IPS DF 4.7 (cell line): ENCODE measurements around the gene LMF2.

Experiments used
- DNase-seq: peaks from one replicate; pipeline ENCODE4 v3.0.0-alpha.2; 2013; ENCODE audit warnings: low spot score; ENCODE audit errors: extremely low read depth

The LMF2 gene

DNA sequence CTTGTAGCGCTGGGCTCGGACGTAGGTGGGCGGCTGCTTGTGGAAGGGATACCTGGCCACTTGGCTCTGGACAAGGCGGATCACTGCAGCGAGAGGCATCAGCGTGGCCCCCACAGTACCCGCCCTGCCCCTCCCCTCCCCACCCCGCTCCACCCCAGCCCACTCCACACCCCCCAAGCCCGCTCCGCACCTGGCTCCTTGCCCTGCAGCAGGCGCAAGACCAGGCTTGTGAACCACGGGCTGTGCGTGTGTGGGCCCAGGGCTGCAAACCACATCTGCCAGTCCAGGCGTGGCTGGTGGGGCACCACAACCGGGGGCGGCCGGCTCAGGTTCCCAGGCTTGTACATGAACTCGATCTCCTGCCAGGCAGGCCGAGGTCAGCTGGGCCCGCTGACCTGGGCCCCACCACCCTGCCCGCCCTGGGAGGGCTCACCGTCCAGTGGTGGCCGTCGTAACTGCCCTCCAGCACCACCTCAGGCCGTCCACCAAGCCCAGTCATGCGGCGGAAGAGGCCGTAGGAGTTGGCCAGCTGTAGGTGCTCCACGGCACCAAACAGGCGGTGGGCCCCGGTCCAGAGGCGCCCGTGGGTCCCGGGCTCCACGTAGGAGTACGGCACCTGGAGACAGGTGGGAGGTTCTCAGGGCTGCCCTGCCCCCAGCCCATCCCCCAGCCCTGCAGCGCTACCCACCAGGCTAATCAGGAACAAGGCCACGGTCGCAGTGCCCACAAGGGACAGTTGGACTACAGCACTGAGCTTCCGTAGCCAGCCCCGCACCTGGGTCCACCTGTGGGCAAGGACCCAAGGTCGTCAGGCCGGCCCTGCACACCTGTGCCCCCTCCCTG is 2.9 kb downstream of the LMF2 start:
- DNase-seq: no peak

DNA sequence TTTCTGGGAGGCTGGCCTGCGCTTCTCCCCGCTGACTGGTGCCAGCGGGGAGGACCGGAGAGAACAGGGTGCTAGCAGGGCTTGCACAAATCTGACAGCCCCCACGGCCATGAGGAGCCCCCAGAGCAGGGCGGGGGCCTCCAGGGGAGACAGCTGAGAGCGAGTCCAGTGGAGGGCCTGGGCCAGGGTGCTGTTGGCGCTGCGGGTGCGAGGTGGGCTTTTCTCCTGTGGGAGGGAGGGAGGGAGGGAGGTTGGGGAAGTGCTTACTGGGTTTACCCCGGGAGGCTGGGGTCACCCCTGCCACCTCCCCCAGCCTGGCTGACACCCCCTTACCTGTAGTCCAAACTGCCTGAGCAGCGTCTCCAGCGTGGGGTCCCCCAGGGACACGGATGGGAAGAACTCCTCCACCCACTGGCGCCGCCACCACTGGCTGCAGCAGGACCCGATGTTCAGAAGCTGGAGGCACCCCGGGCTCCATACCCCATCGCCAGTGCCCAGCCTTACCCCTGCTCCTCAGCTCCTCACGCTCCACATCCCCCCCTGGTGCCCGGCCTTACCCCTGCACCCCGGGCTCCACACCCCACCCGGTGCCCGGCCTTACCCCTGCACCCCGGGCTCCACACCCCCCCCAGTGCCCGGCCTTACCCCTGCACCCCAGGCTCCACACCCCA is 3.9 kb downstream of the LMF2 start:
- DNase-seq: no peak

GRCh38 chr22:50502628-50503474 is 4.7 kb downstream of the LMF2 start:
- no peak for DNase-seq

- no peak for DNase-seq
These were observed 5.4 kb downstream of the LMF2 start for GRCh38 chr22:50502096-50502495.

DNA sequence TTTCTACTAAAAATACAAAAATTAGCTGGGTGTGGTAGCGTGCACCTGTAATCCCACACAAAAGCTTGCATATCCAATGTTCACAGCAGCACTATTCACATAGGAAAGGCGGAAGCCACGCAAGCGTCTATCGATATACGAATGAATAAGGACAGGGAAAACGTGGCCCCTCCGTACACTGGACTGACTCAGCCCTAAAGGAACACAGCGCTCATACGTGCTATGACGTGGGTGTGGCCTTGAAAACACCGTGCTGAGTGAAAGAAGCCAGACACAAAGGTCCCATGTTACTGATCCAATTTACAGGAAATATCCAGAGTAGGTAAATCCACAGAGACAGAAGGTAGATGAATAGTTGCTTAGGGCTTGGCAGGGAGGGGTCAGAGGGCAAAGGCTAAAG is 7.0 kb downstream of the LMF2 start:
- no peak for DNase-seq

DNA sequence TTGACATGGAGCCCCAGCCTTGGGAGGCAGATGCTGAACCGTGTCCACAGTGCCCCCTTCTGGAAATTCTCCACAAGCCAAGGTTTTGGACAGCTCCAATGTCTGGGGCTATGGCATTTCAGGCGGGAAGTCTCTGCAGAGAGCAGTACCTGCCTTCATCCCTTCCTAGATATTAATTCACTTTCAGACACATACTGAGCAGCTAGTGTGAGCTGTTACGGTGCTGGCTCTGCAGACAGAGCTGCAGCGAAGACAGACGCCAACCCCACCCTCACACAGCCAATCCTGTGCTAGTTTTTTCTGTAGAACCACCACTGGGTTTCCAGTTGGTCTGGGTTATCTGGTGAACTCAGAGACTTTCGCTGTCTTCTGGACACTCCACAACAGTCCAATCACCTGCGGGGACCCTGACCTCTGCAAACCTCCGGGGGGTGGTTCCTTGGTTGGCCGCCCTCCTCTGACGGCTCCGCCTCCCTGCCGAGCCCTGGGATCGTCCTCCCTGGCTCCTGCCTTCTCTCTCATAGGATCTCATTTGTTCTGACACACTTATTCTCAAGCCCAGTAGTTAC is 9.1 kb downstream of the LMF2 start:
- peak; percentile 44 for DNase-seq

GRCh38 chr22:50497093-50497492 is 10.4 kb downstream of the LMF2 start:
- no peak for DNase-seq

- DNase-seq: no peak
These were observed 16.8 kb downstream of the LMF2 start for GRCh38 chr22:50490531-50491308.

GRCh38 chr22:50489363-50490243 is 17.9 kb downstream of the LMF2 start:
- no peak for DNase-seq

DNA sequence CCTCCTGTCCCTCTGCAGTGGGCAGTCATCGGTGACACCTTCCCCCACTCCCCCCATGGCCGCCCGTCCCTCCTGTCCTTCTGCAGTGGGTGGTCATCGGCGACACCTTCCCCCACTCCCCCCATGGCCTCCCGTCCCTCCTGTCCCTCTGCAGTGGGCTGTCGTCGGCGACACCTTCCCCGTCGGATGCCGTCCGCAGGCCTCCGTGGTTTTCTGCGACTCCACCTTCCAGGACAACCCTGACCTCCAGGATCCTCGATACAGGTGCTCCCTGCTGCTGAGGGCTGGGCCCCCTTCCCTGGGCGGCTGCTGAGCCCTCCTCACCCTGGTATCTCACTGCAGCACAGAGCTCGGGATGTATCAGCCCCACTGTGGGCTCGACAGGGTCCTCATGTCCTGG is 18.6 kb downstream of the LMF2 start:
- no peak for DNase-seq

GRCh38 chr22:50488006-50488677 is 19.4 kb downstream of the LMF2 start:
- no peak for DNase-seq

GRCh38 chr22:50487290-50488005 is 20.1 kb downstream of the LMF2 start:
- no peak for DNase-seq

DNA sequence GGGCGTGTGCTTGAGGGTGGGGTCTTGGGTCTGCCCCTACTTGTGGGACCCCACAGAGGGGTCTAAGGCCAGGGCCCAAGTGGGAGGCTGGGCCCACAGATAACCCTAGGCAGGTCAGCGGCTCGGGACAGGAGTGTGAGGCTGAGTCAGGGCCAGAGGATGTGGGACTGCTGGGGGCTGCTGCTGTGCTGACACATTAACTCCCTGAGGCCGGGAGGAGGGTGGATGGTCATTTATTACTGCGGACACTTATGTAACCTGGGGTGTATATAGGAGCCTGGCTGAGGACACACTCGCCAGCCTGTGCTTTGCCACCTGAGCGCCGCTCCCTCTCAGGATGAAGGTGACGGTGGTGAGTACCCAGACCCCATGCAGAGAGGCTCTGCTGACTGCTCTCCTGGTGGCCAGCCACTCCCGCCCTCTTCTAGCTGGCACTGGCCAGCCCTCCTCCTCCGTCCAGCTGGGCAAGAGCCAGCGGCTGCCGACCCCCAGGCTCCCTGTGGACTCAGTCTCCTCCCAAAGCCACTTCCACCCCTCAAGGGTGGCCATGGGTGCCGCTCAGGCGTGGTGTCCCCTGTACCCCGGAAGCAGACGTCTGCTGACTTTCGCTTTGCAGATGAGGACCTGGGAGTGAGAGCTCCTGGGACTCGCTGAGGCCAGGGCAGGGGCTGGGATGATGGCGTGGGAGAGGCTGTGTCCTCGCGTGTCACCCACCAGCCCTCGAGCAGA is 20.8 kb downstream of the LMF2 start, which contains the start of gene MIOX:
Gene MIOX, plus strand, starts transcription at position 299 of the 729 bp plus-strand sequence. Its CDS starts 39 bp downstream, at position 338.
- DNase-seq: no peak

DNA sequence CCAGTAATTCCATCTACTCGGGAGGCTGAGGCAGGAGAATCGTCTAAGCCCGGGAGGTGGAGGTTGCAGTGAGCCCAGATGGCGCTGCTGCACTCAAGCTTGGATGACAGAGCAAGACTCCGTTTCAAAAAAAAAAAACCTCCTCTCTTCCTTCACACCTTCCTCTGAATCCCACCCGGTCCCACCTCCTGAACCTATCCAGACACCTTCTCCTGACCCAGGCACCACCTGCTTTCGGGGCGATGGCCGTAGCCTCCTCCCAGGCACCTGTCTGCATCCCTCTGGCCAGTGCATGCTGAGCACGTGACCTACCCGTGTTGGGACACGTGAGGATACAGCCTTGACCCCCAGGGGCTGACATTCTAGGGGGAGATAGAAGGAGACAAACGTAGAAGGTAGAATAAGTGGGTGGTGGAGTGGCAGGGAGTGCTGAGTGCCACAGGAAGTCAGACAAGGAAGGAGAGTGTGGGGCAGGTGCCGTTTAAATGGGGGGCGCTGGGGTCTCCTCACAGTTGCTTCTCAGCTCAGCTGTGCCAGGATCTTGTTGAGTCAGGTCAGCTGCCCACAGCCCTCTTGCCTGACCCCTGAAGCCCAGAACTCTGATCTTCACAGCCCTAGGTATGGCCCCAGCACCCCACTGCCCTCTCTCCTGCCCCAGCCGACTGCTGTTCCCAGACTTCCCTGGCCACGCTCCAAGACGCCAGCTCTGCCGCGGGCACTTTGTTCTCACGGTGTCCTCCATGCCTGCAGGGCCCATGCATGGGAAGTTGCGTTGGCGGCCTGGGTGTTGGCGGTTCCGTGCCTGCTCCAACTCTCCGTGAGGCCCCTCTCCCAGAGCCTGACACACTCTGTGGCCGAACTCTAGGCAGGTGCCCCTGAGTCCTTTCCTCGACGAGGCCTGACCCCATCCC is 22.0 kb downstream of the LMF2 start:
- no peak for DNase-seq

- DNase-seq: no peak
These were observed 23.3 kb downstream of the LMF2 start for GRCh38 chr22:50483977-50484853.

DNA sequence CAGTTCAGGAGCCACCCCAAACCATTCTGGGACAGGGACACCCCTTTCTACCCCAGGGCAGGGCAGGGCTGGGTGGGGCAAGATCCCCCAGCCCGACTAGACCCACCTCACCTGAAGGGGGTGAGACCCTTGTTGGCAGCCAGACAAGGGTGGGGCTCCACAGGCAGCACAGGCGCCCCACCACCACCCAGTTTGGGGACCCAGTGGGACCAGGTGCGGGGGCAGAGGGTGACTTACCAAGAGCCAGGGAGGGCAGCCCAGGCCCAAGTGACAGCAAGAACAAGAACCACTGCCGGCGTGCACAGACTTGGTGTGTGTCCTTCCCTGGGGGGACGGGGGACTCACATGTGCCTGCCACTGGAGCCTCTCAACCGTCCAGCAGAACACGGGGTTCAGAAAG is 23.9 kb downstream of the LMF2 start:
- DNase-seq: no peak
